HL-60 (cell line): Measurements from ENCODE around the gene DUSP7.

Source experiments
- GABPA ChIP-seq: IDR thresholded peaks from 2 replicates; pipeline ENCODE4 v1.6.1; 2012; ENCODE audit warnings: low read depth
- POLR2AphosphoS5 ChIP-seq: IDR thresholded peaks from 2 replicates; pipeline ENCODE4 v1.6.1; 2012; ENCODE audit warnings: low read depth
- SPI1 ChIP-seq: IDR thresholded peaks from 2 replicates; pipeline ENCODE4 v1.6.1; 2012; ENCODE audit warnings: low read depth, mild to moderate bottlenecking, borderline replicate concordance
- TF ChIP-seq, protein P1 (sequence below): IDR thresholded peaks from one replicate; pipeline ENCODE4 v1.5.1; 2011; ENCODE audit warnings: low read length, control low read depth, inconsistent platforms; ENCODE audit not compliant: insufficient read depth
- TF ChIP-seq, protein P2 (sequence below): IDR thresholded peaks from 2 replicates; pipeline ENCODE4 v1.6.1; 2012; ENCODE audit warnings: low read depth; ENCODE audit not compliant: insufficient replicate concordance

- TF ChIP-seq, protein P1, sequence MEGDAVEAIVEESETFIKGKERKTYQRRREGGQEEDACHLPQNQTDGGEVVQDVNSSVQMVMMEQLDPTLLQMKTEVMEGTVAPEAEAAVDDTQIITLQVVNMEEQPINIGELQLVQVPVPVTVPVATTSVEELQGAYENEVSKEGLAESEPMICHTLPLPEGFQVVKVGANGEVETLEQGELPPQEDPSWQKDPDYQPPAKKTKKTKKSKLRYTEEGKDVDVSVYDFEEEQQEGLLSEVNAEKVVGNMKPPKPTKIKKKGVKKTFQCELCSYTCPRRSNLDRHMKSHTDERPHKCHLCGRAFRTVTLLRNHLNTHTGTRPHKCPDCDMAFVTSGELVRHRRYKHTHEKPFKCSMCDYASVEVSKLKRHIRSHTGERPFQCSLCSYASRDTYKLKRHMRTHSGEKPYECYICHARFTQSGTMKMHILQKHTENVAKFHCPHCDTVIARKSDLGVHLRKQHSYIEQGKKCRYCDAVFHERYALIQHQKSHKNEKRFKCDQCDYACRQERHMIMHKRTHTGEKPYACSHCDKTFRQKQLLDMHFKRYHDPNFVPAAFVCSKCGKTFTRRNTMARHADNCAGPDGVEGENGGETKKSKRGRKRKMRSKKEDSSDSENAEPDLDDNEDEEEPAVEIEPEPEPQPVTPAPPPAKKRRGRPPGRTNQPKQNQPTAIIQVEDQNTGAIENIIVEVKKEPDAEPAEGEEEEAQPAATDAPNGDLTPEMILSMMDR, result no peak
- TF ChIP-seq GABPA (no peak), SPI1 (no peak), POLR2AphosphoS5 (no peak)
- TF ChIP-seq, protein P2, sequence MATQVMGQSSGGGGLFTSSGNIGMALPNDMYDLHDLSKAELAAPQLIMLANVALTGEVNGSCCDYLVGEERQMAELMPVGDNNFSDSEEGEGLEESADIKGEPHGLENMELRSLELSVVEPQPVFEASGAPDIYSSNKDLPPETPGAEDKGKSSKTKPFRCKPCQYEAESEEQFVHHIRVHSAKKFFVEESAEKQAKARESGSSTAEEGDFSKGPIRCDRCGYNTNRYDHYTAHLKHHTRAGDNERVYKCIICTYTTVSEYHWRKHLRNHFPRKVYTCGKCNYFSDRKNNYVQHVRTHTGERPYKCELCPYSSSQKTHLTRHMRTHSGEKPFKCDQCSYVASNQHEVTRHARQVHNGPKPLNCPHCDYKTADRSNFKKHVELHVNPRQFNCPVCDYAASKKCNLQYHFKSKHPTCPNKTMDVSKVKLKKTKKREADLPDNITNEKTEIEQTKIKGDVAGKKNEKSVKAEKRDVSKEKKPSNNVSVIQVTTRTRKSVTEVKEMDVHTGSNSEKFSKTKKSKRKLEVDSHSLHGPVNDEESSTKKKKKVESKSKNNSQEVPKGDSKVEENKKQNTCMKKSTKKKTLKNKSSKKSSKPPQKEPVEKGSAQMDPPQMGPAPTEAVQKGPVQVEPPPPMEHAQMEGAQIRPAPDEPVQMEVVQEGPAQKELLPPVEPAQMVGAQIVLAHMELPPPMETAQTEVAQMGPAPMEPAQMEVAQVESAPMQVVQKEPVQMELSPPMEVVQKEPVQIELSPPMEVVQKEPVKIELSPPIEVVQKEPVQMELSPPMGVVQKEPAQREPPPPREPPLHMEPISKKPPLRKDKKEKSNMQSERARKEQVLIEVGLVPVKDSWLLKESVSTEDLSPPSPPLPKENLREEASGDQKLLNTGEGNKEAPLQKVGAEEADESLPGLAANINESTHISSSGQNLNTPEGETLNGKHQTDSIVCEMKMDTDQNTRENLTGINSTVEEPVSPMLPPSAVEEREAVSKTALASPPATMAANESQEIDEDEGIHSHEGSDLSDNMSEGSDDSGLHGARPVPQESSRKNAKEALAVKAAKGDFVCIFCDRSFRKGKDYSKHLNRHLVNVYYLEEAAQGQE, result no peak
Observed at GRCh38 chr3:52090933-52091468, 34.6 kb upstream of the DUSP7 start.
